ENCODE measurements around the gene MRC2.
A peak's percentile ranks its signal among the peaks of the same experiment; 100 is the strongest.
"Not testable (repeated sequence)": the region's sequence is repeated elsewhere in the genome, so short reads cannot be mapped to it uniquely, and the experiment has no call there.

Gene MRC2

GRCh38 chr17:62612289-62612688 lies 15.2 kb upstream of the MRC2 start:
- not testable (repeated sequence) for DNase-seq (ENCODE audit: low read depth in 2 of 2)

GRCh38 chr17:62613095-62613494 lies 14.4 kb upstream of the MRC2 start:
- DNase-seq (ENCODE audit: low read depth in 2 of 2), result not testable (repeated sequence)

GRCh38 chr17:62614142-62614541 lies 13.3 kb upstream of the MRC2 start:
- DNase-seq (ENCODE audit: low read depth in 2 of 2), result no peak

GRCh38 chr17:62615503-62615902 lies 12.0 kb upstream of the MRC2 start:
- DNase-seq (ENCODE audit: low read depth in 2 of 2), result no peak

- DNase-seq (ENCODE audit: low read depth in 2 of 2), result no peak
These were observed 10.2 kb upstream of the MRC2 start for GRCh38 chr17:62616993-62617893.

GRCh38 chr17:62617894-62618472 lies 9.5 kb upstream of the MRC2 start:
- DNase-seq (ENCODE audit: low read depth in 2 of 2), result no peak

- no peak for DNase-seq (ENCODE audit: low read depth in 2 of 2)
These were observed 8.6 kb upstream of the MRC2 start for GRCh38 chr17:62618647-62619416.

GRCh38 chr17:62619417-62620155 lies 7.9 kb upstream of the MRC2 start:
- DNase-seq (ENCODE audit: low read depth in 2 of 2), result no peak

- no peak for DNase-seq (ENCODE audit: low read depth in 2 of 2)
These were observed 6.2 kb upstream of the MRC2 start for GRCh38 chr17:62621223-62621622.

GRCh38 chr17:62625184-62625869 lies 2.1 kb upstream of the MRC2 start:
- no peak for DNase-seq (ENCODE audit: low read depth in 2 of 2)

- no peak for DNase-seq (ENCODE audit: low read depth in 2 of 2)
These were observed 1.6 kb upstream of the MRC2 start for GRCh38 chr17:62625870-62626200.

- no peak for DNase-seq (ENCODE audit: low read depth in 2 of 2)
These were observed 701 bp upstream of the MRC2 start for GRCh38 chr17:62626719-62627218.

- peak; percentile 23 to 28 for DNase-seq (ENCODE audit: low read depth in 2 of 2)
These were observed 599 bp downstream of the MRC2 start for GRCh38 chr17:62627904-62628633.

GRCh38 chr17:62628831-62629555 lies 1.5 kb downstream of the MRC2 start:
- no peak for DNase-seq (ENCODE audit: low read depth in 2 of 2)

GRCh38 chr17:62629556-62630364 lies 2.3 kb downstream of the MRC2 start:
- no peak for DNase-seq (ENCODE audit: low read depth in 2 of 2)

GRCh38 chr17:62630365-62631085 lies 3.1 kb downstream of the MRC2 start:
- DNase-seq (ENCODE audit: low read depth in 2 of 2), result no peak

- no peak for DNase-seq (ENCODE audit: low read depth in 2 of 2)
These were observed 3.8 kb downstream of the MRC2 start for GRCh38 chr17:62631086-62631935.

Measured in stimulated activated CD8-positive, alpha-beta memory T cell treated with anti-CD3 and anti-CD28 coated beads, Interleukin-15, amount 100 ng/mL, for 48 hours (primary cell).